HG03139 (cell line): ENCODE results near the gene GTSF1L.

ENCODE experiments used
- ATAC-seq: cut with Tn5 transposase; IDR thresholded peaks from one replicate; pipeline ENCODE4 v1.9.1; 2021; ENCODE audit not compliant: unreplicated experiment

GTSF1L gene

DNA sequence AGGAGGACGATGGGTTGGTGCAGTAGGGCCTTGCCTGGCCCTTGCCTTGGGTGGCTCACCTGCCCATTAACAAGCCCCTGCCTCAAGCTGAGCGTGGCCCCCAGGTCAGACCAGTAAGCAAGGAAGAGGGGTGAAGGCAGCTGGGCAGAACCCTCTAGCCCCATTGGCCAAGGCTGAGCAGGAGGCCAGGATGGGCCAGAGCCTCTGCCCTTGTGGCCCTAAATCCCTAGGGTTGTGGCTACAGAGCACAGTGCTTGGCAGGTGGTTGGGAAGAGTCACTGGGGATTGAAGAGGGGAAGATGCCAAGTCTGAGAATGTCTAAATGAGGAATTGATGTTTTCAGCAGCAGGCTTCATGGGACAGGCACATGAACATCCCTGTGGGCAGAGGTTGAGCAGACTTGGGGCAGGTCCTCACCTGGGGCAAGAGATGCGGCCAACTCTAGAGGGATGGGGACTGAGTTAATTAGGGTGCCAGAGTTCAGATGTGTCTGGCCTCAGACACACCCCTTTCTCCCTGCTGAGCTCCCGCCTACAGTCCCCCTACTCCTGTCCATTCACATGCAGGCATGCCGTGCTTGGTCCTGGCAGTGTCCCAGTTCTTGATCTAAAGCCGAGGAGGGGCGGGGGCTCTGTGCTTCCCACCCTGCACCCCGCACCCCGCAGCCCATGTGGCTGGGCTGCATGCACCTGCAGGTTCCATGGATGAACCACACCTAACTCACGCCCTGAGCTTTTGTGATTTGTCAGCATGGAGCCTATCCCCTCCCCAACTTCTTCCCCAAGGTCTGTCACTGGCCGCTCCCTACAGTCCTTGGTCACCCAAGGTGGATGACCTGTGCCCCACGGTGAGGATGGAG, 9.8 kb downstream of the GTSF1L start:
- ATAC-seq, result no peak

- no peak for ATAC-seq
Measured at GRCh38 chr20:43716123-43716522, 10.7 kb downstream of the GTSF1L start.

- ATAC-seq, result no peak
Measured at GRCh38 chr20:43715511-43715910, 11.3 kb downstream of the GTSF1L start.

GRCh38 chr20:43715044-43715443, 11.8 kb downstream of the GTSF1L start:
- ATAC-seq, result no peak

- peak; percentile 9 for ATAC-seq
Measured at GRCh38 chr20:43711098-43711654, 15.6 kb downstream of the GTSF1L start.

DNA sequence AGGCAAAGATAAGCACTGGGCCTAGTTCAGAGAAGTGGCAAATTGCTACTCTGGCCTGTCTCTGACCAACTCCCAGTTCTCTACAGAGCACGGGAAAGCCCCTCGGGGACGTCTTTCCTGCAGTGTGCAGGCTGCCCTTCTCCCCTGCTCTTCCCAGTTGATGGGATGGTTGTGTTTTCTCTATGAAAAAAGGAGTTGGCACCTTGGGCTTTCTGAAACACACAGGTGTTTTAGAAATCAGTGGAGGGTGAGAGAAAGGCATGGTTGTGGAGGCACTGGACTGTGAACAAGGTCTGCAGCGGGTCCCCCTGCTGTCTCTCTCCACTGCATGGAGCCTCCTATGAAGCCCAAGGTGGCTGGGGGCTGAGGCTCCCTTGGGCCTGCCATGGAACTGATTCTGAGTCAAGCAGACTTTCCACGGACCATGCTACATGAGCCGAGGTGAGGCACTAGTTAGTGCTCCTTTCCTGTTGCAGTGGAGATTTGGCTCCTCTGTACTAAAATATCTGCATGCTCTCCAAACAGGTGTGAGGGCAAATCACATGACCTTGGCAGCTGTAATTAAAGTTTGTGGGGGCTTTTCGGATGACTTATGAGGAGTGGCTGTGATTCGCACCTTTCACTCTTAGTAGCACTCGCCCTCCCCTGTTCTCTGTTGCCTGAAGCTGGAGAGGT, 16.3 kb downstream of the GTSF1L start:
- peak; percentile 50 for ATAC-seq

DNA sequence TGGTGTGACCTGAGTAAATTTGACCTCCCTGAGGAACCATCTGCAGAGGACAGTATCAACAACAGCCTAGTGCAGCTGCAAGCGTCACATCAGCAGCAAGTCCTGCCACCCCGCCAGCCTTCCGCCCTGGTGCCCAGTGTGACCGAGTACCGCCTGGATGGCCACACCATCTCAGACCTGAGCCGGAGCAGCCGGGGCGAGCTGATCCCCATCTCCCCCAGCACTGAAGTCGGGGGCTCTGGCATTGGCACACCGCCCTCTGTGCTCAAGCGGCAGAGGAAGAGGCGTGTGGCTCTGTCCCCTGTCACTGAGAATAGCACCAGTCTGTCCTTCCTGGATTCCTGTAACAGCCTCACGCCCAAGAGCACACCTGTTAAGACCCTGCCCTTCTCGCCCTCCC, 24.3 kb downstream of the GTSF1L start:
- no peak for ATAC-seq

DNA sequence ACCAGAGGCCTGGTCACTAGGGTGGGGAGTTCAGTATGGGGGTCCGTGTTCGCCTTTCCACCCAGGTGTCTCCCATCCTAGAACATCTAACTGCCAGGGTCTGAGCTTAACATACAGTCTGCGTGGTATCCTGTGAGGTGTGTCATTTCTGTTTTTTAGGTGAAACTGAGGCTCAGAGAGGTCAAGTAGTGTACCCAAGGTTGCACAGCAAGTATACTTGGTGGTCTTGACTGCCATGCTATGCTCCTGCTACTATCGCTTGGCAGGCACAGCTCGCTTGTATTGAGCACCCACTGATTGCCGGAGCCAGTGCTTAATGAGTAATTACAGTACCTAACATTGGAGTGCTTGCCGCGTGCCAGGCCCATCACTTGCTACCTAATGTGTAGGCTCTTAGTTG, 26.2 kb downstream of the GTSF1L start:
- no peak for ATAC-seq

DNA sequence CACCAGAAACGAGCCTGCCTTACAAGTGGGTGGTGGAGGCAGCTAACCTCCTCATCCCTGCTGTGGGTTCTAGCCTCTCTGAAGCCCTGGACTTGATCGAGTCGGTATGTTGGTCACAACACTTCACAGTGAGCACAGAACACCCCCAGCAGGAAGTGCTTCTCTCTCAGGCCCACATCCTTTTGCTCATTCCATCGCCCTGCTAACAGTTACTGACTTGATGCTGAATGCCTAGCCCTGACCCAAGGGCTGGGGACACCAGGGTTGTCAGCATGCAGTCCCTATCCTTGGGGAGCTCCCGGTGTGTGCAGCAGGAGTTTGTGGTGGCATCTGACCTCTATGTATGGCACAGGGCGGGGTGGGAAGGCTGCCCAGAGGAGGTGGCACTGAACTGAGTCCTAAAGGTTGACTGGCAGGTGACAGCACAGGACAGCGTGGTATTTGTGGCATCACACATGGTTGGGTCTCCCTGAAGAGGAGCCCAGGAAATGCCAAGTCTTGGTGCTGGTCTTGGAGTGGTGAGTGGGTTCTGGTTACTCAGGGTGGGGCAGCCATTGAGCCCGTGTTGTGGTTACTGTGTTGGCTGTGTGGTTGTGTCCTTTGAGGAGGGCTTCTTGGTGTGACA, 26.7 kb downstream of the GTSF1L start:
- ATAC-seq, result no peak

- ATAC-seq, result no peak
Measured at GRCh38 chr20:43695571-43695970, 31.2 kb downstream of the GTSF1L start.

- ATAC-seq, result no peak
Measured at GRCh38 chr20:43694763-43695162, 32.0 kb downstream of the GTSF1L start.

DNA sequence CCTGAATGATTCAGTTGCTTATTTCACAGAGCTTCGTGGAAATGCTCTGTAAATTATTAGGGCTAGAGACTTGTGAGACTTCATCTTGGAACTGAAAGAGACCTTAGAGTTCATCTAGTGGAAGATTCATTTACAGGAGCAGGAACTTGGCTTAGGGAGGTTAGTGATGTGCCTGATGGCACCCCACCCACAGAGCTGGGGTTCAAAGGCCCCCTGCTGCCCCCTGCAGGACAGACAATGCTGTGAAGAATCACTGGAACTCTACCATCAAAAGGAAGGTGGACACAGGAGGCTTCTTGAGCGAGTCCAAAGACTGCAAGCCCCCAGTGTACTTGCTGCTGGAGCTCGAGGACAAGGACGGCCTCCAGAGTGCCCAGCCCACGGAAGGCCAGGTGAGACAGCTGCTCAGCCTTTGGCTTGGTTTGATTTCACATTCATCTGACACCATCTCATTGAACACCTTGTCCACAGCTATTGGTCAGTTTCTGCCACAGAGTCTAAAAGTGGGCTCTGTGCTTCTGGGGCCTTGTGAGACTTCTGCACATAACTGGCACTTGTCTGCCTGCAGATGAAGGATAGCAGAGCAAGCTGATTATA, 34.8 kb downstream of the GTSF1L start:
- ATAC-seq, result no peak

DNA sequence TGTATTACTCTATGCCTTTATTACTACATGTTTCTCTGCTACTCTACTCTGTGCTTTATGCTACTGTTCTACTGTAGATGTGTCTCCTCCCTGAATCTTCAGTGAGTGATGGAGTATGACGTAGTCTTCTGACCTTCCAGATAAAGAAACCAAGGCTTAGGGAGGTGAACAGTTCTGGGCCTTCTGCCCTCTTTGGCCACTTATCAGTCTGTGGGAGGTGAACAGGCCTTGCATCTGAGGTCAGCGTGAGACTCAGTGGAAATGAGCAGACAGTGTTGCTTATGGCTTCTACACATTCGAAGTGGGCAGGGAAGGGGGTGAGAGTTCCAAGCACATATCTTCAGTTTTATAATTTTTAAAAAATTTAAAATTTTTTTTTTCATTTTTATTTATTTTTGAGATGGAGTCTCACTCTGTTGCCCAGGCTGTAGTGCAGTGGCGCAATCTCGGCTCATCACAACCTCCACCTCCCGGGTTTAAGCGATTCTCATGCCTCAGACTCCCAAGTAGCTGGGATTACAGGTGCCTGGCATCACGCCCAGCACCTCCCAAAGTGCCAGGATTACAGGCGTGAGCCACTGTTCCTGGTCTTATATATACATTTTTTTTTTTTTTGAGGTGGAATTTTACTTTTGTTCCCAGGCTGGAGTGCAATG, 35.7 kb downstream of the GTSF1L start:
- no peak for ATAC-seq

GRCh38 chr20:43689165-43689564, 37.6 kb downstream of the GTSF1L start:
- no peak for ATAC-seq

GRCh38 chr20:43686820-43687219, 40.0 kb downstream of the GTSF1L start:
- no peak for ATAC-seq

DNA sequence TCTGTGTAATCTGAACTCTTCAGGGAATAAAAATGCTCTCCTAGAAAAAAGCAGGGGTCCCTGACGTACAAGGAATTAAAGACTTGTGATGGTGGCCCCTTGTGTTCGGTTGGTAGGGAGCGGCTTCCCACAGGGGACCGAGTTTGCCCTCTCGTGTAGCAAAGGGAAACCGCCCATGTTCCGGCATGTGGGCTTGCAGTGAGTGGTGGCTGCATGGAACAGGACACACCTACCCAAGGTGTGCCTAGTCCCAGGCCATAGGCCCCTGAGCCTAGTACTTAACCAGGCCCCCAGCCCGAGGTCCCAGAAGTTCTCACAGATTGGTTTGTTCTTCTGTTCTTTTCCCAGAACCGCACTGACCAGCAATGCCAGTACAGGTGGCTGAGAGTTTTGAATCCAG, 44.4 kb downstream of the GTSF1L start:
- peak; percentile 29 for ATAC-seq

GRCh38 chr20:43681991-43682410, 44.8 kb downstream of the GTSF1L start:
- ATAC-seq, result peak; percentile 92

- peak; percentile 17 for ATAC-seq
Measured at GRCh38 chr20:43681468-43681942, 45.3 kb downstream of the GTSF1L start.

GRCh38 chr20:43680981-43681380, 45.8 kb downstream of the GTSF1L start:
- no peak for ATAC-seq

DNA sequence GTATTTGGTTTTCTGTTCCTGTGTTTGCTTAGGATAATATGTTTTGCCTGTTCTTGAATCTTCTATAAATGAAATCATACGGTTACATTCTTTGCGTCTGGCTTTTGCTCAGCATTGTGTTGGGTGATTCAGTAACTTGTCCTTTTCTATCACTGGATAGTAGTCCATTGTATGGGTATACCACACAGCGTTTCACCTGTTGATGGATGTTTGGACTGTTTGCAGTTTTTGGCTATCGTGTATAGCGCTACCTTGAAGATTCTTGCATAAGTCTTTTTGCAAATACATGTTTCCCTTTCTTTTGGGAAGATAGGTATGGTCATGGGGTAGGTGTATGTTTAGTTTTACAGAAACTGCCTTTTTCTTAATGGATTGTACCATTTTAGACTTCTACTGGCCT, 50.4 kb downstream of the GTSF1L start:
- ATAC-seq, result no peak
